Activated T-helper 17 cell treated with anti-CD3 and anti-CD28 coated beads, Interleukin-2, amount 50 U/mL, for 72 hours (primary cell): ENCODE data around the gene TUB. TPM values are rescaled to one million over a fixed set of nuclear protein-coding genes. Genes with fewer than 3 reads are reported as not detected.

Source experiments
- ATAC-seq: fragments of 150-1000 bp; cut with Tn5 transposase; replicated peaks from 2 replicates; pipeline ENCODE4 v1.10.0; 2021; ENCODE audit warnings: mild to moderate bottlenecking, moderate library complexity
- H3K27ac Mint-ChIP-seq: one replicate; pipeline ENCODE4 v1.8.0; 2022; ENCODE audit warnings: mixed read lengths
- H3K27me3 Mint-ChIP-seq: one replicate; pipeline ENCODE4 v1.8.0; 2022; ENCODE audit warnings: mixed read lengths
- H3K36me3 Mint-ChIP-seq: one replicate; pipeline ENCODE4 v1.8.0; 2022; ENCODE audit warnings: low read depth, mild to moderate bottlenecking, mixed read lengths
- H3K4me1 Mint-ChIP-seq: one replicate; pipeline ENCODE4 v1.8.0; 2022; ENCODE audit warnings: mixed read lengths
- H3K4me3 Mint-ChIP-seq: one replicate; pipeline ENCODE4 v1.8.0; 2022; ENCODE audit warnings: mild to moderate bottlenecking, mixed read lengths
- H3K9me3 Mint-ChIP-seq: one replicate; pipeline ENCODE4 v1.8.0; 2022; ENCODE audit warnings: mixed read lengths
- total RNA-seq, 2 donors: library from RNA; stranded (reverse); gene quantifications; one replicate each; pipeline ENCODE4 v1.2.3, GENCODE V29; 2022

Gene TUB, protein sequence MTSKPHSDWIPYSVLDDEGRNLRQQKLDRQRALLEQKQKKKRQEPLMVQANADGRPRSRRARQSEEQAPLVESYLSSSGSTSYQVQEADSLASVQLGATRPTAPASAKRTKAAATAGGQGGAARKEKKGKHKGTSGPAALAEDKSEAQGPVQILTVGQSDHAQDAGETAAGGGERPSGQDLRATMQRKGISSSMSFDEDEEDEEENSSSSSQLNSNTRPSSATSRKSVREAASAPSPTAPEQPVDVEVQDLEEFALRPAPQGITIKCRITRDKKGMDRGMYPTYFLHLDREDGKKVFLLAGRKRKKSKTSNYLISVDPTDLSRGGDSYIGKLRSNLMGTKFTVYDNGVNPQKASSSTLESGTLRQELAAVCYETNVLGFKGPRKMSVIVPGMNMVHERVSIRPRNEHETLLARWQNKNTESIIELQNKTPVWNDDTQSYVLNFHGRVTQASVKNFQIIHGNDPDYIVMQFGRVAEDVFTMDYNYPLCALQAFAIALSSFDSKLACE
- under 1 TPM; 0.28 to 0.50 TPM for total RNA-seq

DNA sequence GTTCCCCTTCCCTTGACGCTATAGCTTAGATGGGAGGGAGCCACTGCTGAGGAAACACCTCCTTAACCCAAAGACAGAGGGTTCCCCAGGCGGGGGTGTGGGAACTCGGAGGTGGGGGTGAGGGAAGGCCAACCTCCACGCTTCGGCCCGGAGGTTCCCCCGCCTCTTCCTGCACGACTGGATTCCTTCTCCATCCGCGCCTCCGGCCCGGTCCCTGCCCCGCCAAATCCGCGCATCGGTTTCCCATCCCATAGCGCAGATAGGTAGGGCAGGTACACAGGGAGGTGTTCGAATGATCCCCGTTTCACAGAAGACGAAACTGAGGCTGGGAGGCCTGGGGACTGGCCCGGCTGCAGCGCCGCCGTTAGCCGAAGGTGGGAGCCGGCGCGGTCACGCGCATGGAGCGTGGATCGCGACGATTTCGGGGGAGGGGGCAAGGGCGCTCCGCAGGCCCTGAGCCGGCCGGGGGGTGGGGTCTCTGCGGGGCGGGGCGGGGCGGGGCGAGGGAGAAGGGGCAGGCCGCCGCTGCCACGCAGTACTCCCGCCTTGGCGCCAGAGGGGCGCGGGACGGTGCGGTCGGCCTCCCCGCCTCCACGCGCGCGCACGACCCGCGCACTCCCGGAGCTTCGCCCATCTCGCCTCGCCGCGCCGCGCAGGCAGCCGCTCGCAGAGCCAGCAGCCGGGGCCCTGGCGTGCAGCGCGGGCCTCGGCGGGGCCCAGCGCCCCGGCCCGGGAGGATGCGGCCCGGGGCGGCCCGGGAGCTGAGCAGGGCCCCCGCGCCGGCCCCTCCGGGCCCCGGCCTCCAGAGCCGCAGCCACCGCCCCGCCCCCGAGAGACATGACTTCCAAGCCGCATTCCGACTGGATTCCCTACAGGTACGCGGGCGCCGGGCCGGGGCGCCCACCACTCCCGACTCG is at the start of gene TUB:
TUB (plus strand) TSS at position 538 of the 917 bp plus-strand sequence; CDS start at position 838, 300 bp downstream.
- Mint-ChIP-seq H3K27me3 (peaks cover 36% of the 10 kb centered on the region), H3K9me3 (no peaks in the 10 kb centered on the region), H3K4me3 (peak within 1 kb of the TSS; percentile 65), H3K4me1 (no peaks in the 10 kb centered on the region), H3K27ac (no peak within 1 kb of the TSS), H3K36me3 (no peaks in the 10 kb centered on the region)
- ATAC-seq = peak; percentile 59

DNA sequence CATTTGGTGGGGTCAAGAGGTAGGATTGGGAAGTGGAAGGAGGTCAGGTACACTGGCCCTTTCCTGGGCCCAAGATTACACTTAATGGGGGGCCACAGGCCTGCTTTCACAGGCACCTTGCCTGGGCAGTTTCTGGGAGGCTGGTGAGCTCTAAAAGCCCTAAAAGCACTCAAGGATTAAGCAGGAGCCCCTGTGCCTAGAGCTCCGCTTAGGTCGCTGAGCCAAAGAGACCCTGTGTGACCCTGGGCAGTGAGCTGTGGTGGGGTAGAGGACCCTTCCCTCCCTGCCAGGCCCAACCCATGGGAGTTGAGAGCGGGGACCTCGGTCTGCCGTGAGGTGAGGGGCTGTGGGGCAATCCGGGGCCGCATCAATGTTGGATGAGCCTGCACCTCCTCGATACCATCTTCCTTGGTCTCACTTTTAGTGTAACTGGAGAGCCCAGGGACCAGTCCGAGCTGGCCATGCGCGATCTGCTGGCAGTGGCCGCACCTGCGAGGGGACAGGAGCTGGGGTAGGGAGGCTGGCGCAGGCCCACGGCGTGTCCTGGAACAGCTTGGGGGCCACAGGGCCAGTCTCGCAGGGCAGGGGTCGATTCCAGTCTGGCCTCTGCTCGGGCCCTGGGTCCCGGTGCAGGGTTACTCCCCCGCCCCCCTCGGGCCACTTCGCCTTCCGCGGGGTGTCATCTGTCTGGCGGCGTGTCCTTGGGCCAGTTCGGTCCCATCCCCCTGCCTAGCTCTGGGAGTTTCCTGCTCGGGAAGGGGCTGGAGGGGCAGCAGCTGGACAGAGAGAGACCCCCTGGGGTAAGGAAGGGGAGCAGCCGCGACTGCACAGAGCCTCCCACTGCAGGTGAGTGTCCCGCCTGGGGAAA is 49.5 kb upstream of the TUB start:
- H3K4me1 Mint-ChIP-seq = no peaks in the 10 kb centered on the region
- peaks cover 9% of the 10 kb centered on the region for H3K27me3 Mint-ChIP-seq
- no peak for ATAC-seq
- no peak overlapping the region for H3K4me3 Mint-ChIP-seq
- H3K27ac Mint-ChIP-seq = no peak overlapping the region
- H3K36me3 Mint-ChIP-seq = no peaks in the 10 kb centered on the region
- no peaks in the 10 kb centered on the region for H3K9me3 Mint-ChIP-seq

DNA sequence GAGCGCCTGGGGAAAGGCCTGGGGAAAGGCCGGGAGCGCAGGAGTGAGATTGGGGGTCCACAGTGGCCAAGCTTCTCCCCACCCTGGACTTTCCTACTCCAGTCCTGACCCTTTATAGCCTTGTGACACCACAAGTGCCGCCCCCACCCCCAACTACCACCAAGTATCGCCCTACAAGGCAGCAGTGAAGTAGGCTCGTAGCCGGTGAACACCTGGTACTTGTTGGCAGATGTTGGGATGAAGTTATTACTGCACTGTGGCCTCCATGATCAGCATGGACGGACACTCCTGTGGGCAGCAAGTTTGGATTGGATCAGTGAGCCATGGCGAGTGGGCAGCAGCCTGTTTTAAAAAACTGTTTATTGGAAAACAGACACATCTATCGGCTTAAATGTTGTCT is 48.9 kb upstream of the TUB start:
- H3K4me3 Mint-ChIP-seq = no peak overlapping the region
- peaks cover 9% of the 10 kb centered on the region for H3K27me3 Mint-ChIP-seq
- no peaks in the 10 kb centered on the region for H3K9me3 Mint-ChIP-seq
- H3K27ac Mint-ChIP-seq = no peak overlapping the region
- no peaks in the 10 kb centered on the region for H3K36me3 Mint-ChIP-seq
- no peaks in the 10 kb centered on the region for H3K4me1 Mint-ChIP-seq
- ATAC-seq = no peak

DNA sequence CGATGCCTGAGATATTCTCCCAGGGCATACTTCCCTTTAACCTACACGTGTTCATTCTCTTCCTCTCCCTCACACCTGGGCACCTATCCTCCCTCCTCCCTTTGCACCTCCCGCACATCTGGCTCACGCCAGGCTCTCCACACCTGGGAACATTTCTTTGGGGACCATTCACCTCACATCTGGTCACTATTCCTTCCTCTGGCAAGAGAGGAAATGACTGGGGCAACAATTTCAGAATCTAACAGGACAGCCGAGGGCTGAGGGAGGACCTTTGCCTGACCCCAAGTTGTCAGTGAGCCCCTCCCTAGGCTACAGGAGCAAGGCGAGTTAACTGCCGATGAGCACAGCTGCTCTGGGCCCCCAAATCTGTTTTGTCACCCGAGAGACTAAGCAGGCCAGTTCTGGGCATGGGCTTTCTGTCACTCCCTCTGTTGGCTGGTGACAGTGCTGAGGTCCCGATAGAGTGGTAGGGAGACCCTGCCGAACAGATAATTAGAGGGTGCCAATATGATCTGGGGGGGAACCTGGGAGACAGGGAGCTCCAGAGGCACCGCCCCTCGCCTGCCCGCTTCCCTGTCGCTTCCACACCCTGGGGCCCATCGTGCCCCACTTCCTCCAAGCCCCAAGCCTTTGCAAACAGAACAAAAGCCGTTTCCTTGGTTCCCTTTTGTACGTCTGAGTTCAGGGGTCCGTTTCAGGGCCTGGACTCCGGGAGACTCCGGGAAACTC is 48.3 kb upstream of the TUB start:
- Mint-ChIP-seq H3K27me3 (peaks cover 9% of the 10 kb centered on the region), H3K27ac (no peak overlapping the region), H3K4me3 (no peak overlapping the region), H3K4me1 (no peaks in the 10 kb centered on the region), H3K9me3 (no peaks in the 10 kb centered on the region), H3K36me3 (no peaks in the 10 kb centered on the region)
- no peak for ATAC-seq

DNA sequence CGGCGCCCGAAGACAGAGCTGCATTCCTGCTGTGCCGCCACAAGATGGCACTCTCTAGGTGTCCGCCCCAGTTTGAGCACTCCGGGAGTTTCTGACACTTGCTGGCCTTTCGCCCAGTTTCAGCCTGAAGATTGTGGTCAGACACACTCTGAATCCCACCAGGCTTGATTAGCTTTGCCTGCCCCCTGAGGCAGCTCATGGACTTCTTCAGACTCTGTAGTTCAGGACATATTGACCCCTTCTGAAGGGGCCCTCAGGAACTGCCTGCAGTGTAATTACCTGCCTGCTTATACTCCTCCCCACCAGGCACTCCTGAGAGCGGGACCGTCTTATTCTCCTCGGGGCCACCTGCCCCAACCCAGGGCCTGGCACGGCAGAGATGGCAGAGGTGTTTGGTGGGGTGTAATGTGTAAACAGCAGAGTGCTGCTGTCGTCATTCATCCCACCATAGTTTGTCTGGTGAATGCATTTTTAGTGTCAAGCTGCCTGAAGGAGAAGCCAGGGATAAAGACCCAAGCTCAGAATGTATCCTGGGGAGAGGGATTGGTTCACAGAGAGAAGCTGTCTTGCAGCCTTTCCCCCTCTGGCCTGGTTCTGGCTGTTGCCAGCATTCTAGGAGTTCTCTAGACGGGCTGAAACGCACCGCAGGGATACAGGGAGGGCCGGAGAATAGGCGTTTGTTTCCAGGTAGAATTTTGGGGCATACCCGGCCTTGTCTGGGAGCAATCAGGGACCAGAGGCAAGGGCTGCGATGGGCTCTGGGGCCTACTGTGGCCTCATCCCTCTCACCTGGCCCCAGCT is 47.5 kb upstream of the TUB start:
- no peak overlapping the region for H3K27ac Mint-ChIP-seq
- H3K36me3 Mint-ChIP-seq = no peaks in the 10 kb centered on the region
- no peaks in the 10 kb centered on the region for H3K9me3 Mint-ChIP-seq
- no peak overlapping the region for H3K4me3 Mint-ChIP-seq
- peak; percentile 74 for ATAC-seq
- H3K4me1 Mint-ChIP-seq = no peaks in the 10 kb centered on the region
- peaks cover 9% of the 10 kb centered on the region for H3K27me3 Mint-ChIP-seq

DNA sequence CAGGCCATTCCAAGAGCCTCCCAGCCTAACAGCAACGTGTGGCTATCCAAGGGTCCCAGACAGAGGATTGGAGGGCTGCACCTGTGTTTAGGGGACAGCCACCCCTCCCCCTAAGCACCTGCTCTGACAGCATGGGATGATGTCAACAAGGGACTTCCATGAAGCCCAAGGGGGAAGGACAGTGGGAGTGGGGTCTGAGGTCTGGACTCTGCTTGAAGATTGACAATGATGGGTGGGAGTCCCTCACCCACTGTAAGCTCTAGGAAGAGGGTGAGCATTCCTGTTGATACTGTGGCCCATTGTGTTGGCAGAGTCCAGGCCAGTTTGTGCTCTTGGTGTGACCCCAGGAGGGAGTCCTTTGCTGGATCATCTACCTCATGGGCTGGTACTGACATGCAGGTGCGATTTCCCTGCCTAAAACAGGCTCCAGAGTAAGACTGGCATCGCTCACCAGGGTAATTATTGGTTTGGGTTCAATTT is 46.9 kb upstream of the TUB start:
- H3K9me3 Mint-ChIP-seq = no peaks in the 10 kb centered on the region
- no peak overlapping the region for H3K27ac Mint-ChIP-seq
- no peaks in the 10 kb centered on the region for H3K4me1 Mint-ChIP-seq
- no peak overlapping the region for H3K4me3 Mint-ChIP-seq
- no peak for ATAC-seq
- H3K36me3 Mint-ChIP-seq = no peaks in the 10 kb centered on the region
- peaks cover 9% of the 10 kb centered on the region for H3K27me3 Mint-ChIP-seq

DNA sequence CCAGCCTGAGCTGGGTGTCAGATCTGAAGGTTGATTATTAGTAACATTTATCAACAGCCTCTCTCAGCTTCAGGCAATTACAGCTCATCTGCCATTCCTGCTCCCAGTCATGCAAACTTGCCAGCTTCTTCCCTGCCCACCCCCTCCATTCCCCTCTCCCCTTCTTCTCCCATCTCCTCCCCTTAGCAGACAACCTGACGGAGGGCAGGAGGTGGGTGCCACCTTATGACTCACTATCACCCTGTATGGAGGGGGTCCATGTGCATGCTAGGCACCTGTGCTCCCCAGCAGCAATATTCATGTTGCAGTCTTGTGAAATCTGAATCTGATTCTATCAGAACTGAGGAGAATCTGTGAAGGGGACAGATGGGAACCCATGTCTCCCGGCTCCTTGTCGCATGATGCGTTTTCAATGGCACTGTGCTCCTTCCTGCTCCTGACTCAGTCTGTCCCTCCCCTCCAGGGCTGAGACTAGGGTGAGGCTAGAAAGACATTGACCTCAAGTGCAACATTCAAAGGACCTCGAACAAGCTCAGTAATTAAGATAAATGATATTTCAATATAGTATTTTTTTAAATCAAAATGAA is 46.3 kb upstream of the TUB start:
- no peak for ATAC-seq
- Mint-ChIP-seq H3K4me1 (no peaks in the 10 kb centered on the region), H3K36me3 (no peaks in the 10 kb centered on the region), H3K9me3 (no peaks in the 10 kb centered on the region), H3K27me3 (peaks cover 8% of the 10 kb centered on the region), H3K27ac (no peak overlapping the region), H3K4me3 (no peak overlapping the region)

DNA sequence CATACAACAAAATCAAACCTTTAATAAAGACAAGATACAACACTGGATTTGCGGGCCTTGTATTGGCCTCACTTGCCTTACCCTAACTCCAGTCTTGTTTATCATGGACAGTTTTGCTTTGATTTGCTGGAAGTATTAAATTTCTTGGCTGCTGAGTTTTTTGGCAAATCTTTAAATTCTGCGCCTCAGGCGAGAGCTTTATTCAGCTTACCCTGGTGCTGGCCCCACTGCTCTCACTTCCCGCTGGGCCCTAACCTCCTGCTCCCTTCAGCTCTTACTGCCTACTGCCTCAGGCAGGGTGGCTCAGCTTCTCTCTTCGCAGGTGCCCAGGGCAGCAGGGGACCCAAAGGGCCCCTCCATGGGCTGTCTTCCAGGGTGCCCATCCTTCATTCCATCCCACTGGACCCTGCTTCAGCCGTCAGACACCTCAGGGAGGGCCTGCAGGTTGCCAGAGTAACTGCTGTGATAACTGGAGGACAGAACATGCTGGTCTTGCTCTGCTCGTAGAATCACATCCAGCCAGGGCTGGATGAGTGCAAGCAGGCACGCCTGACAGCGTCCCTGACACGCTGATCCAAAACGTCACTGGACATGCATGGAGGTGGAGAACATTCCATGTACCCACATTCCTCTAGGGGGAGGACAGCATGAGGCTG is 45.7 kb upstream of the TUB start:
- Mint-ChIP-seq H3K27ac (no peak overlapping the region), H3K27me3 (peaks cover 4% of the 10 kb centered on the region), H3K9me3 (no peaks in the 10 kb centered on the region), H3K36me3 (no peaks in the 10 kb centered on the region), H3K4me3 (no peak overlapping the region), H3K4me1 (no peaks in the 10 kb centered on the region)
- no peak for ATAC-seq

DNA sequence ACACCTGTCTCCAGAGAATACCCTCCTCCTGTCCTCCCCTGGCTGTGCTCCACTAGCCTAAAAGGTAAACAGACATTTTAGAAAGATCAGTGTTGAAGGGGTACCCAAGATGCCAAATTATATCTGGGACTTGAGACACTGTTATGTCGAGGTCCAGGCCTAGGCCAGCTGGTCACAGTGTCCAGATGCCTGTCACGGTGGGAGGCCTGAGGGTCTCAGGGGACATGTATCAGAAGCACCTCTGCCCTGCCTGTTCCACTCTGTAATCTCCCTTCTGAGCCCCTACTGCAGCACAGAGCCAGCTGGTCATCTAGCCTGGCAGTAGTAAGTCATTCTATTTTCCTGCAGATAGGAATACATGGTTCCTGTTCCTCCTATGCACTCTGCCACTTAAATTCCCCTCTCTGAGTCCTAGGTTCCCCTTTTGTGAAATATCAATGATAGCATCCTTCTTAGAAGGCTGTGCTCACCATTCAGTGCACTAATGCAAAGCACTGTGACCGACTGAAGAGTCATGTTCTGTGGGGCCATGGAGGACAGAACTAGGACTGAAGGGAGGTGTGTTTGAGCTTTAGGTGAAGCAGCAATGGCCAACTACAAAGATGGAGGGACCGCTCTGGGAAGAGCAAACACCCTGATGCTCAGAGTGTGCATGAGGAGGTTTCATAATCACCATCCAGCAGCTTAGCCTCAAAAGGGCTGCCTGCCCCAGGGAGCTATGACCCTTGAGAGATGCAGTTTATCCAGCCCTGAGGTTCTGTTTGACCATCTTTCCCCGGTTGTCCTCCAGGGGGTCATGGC is 44.8 kb upstream of the TUB start:
- Mint-ChIP-seq H3K9me3 (no peaks in the 10 kb centered on the region), H3K4me1 (no peaks in the 10 kb centered on the region), H3K36me3 (no peaks in the 10 kb centered on the region), H3K27me3 (peaks cover 4% of the 10 kb centered on the region), H3K27ac (no peak overlapping the region), H3K4me3 (no peak overlapping the region)
- ATAC-seq = no peak

DNA sequence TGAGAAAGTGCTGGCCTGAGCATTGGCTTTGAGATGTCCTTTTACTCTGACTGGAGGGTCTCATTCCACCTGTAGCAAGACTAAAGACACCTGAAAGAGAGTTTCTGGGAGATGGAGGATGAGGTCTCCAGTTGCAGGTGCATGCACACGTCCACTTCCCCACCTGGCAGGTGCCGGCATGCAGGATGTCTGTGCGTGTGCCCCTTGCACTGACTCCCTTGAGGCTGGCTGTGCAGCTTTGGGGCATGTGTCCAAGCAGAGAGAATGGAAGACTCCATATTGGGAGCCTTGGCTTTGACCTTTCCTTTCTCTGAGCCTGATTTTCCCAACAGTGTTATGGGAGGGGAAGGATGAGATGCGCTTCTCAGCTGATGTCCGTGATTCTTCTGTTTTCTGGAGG is 44.0 kb upstream of the TUB start:
- no peak for ATAC-seq
- no peak overlapping the region for H3K27ac Mint-ChIP-seq
- no peaks in the 10 kb centered on the region for H3K4me1 Mint-ChIP-seq

DNA sequence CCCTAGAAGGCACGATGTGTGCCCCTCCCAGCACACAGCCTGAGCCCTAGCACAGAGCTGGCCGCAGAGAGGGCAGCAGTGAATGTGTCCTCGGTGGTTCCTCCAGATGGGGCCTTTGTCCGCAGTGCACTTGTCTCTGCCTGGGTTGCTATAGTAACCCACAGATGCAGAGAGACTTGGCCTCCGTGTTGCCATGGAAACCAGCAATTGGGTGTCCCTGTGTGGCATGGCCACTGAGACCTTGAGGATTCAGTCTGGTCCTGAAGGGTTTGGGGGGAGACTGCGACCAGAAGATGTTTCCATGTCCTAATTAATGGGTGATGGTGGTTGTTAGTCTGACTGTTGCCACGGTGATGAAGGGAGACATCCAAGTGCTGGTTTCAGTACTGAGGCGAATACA is 42.6 kb upstream of the TUB start:
- Mint-ChIP-seq H3K9me3 (no peaks in the 10 kb centered on the region), H3K36me3 (no peaks in the 10 kb centered on the region), H3K27ac (no peak overlapping the region), H3K27me3 (no peaks in the 10 kb centered on the region), H3K4me3 (no peak overlapping the region), H3K4me1 (no peaks in the 10 kb centered on the region)
- no peak for ATAC-seq

More for the DNA sequence above, 44.0 kb upstream of the TUB start:
- Mint-ChIP-seq H3K36me3 (no peaks in the 10 kb centered on the region), H3K9me3 (no peaks in the 10 kb centered on the region), H3K27me3 (peaks cover 4% of the 10 kb centered on the region), H3K4me3 (no peak overlapping the region)
